ENCODE measurements around the gene COMMD1. TPM values are rescaled to one million over a fixed set of nuclear protein-coding genes. Genes with fewer than 3 reads are reported as not detected.

COMMD1 gene
- total and polyA plus RNA-seq, 2 donors (not counting 1 experiment from before 2014, with no cell fraction given): 38.6 to 49.3 TPM

- no peaks in the 10 kb centered on the region for H3K36me3 ChIP-seq (ENCODE audit: control insufficient read depth, insufficient read depth, low read length)
Observed at GRCh38 chr2:62141142-62141740, 235.8 kb downstream of the COMMD1 start.

GRCh38 chr2:62142054-62142453 lies 236.6 kb downstream of the COMMD1 start:
- DNase-seq (ENCODE audit: low read depth in 2 of 2): no peak
- Histone ChIP-seq H3K4me1 (ENCODE audit: control insufficient read depth, extremely low read depth, insufficient read depth, low read length) (no peaks in the 10 kb centered on the region), H3K27me3 (ENCODE audit: control insufficient read depth, insufficient read depth, low read length) (no peaks in the 10 kb centered on the region), H3K36me3 (ENCODE audit: control insufficient read depth, insufficient read depth, low read length) (no peaks in the 10 kb centered on the region), H4K20me1 (ENCODE audit: control insufficient read depth, extremely low read depth, insufficient read depth, low read length) (no peaks in the 10 kb centered on the region), H3K9me3 (ENCODE audit: control insufficient read depth, insufficient read depth, low read depth, low read length) (no peaks in the 10 kb centered on the region), H3K27ac (ENCODE audit: insufficient read depth, low read length) (no peak overlapping the region), H3K9ac (ENCODE audit: insufficient read depth, low read length) (no peak overlapping the region), H3K4me3 (replicated peaks in 1 of 4; ENCODE audit: control extremely low read depth in 1 of 4, insufficient read depth in 1 of 4, low read depth in 3 of 4, low read length in 4 of 4) (no peak overlapping the region), H3K4me2 (ENCODE audit: extremely low read depth, insufficient read depth, low read length) (no peak overlapping the region), H3K79me2 (ENCODE audit: control insufficient read depth, insufficient read depth, low read length) (no peaks in the 10 kb centered on the region), H2AFZ (ENCODE audit: low read length) (no peak overlapping the region)
- TF ChIP-seq CTCF (conservative IDR thresholded peaks at IDR 0.05 in 1 of 2, IDR thresholded peaks at IDR 0.05 in 1 of 2; ENCODE audit: low read depth in 1 of 2, low read length in 2 of 2): no peak
- no peak for TF ChIP-seq EZH2 (IDR thresholded peaks at IDR 0.05; ENCODE audit: low read length, missing control alignments)

More at GRCh38 chr2:62141142-62141740, 235.8 kb downstream of the COMMD1 start:
- Histone ChIP-seq H3K27ac (ENCODE audit: insufficient read depth, low read length) (no peak overlapping the region), H3K27me3 (ENCODE audit: control insufficient read depth, insufficient read depth, low read length) (no peaks in the 10 kb centered on the region), H4K20me1 (ENCODE audit: control insufficient read depth, extremely low read depth, insufficient read depth, low read length) (no peaks in the 10 kb centered on the region), H3K4me3 (replicated peaks in 1 of 4; ENCODE audit: control extremely low read depth in 1 of 4, insufficient read depth in 1 of 4, low read depth in 3 of 4, low read length in 4 of 4) (no peak overlapping the region), H2AFZ (ENCODE audit: low read length) (no peak overlapping the region), H3K79me2 (ENCODE audit: control insufficient read depth, insufficient read depth, low read length) (no peaks in the 10 kb centered on the region), H3K4me1 (ENCODE audit: control insufficient read depth, extremely low read depth, insufficient read depth, low read length) (no peaks in the 10 kb centered on the region), H3K9ac (ENCODE audit: insufficient read depth, low read length) (no peak overlapping the region), H3K4me2 (ENCODE audit: extremely low read depth, insufficient read depth, low read length) (no peak overlapping the region), H3K9me3 (ENCODE audit: control insufficient read depth, insufficient read depth, low read depth, low read length) (no peaks in the 10 kb centered on the region)
- TF ChIP-seq EZH2 (IDR thresholded peaks at IDR 0.05; ENCODE audit: low read length, missing control alignments) (no peak), CTCF (conservative IDR thresholded peaks at IDR 0.05 in 1 of 2, IDR thresholded peaks at IDR 0.05 in 1 of 2; ENCODE audit: low read depth in 1 of 2, low read length in 2 of 2) (no peak)
- no peak for DNase-seq (ENCODE audit: low read depth in 2 of 2)

- H3K79me2 ChIP-seq (ENCODE audit: control insufficient read depth, insufficient read depth, low read length): no peaks in the 10 kb centered on the region
- no peaks in the 10 kb centered on the region for H3K9me3 ChIP-seq (ENCODE audit: control insufficient read depth, insufficient read depth, low read depth, low read length)
Observed at GRCh38 chr2:62143696-62144095, 238.2 kb downstream of the COMMD1 start.

More at GRCh38 chr2:62143696-62144095, 238.2 kb downstream of the COMMD1 start:
- no peak overlapping the region for H3K4me3 ChIP-seq (replicated peaks in 1 of 4; ENCODE audit: control extremely low read depth in 1 of 4, insufficient read depth in 1 of 4, low read depth in 3 of 4, low read length in 4 of 4)
- no peaks in the 10 kb centered on the region for H3K27me3 ChIP-seq (ENCODE audit: control insufficient read depth, insufficient read depth, low read length)
- TF ChIP-seq CTCF (conservative IDR thresholded peaks at IDR 0.05 in 1 of 2, IDR thresholded peaks at IDR 0.05 in 1 of 2; ENCODE audit: low read depth in 1 of 2, low read length in 2 of 2) (no peak), EZH2 (IDR thresholded peaks at IDR 0.05; ENCODE audit: low read length, missing control alignments) (no peak)
- H3K27ac ChIP-seq (ENCODE audit: insufficient read depth, low read length): no peak overlapping the region
- no peak overlapping the region for H3K9ac ChIP-seq (ENCODE audit: insufficient read depth, low read length)
- DNase-seq (ENCODE audit: low read depth in 2 of 2): no peak
- no peak overlapping the region for H2AFZ ChIP-seq (ENCODE audit: low read length)
- no peaks in the 10 kb centered on the region for H4K20me1 ChIP-seq (ENCODE audit: control insufficient read depth, extremely low read depth, insufficient read depth, low read length)
- H3K4me2 ChIP-seq (ENCODE audit: extremely low read depth, insufficient read depth, low read length): no peak overlapping the region
- no peaks in the 10 kb centered on the region for H3K36me3 ChIP-seq (ENCODE audit: control insufficient read depth, insufficient read depth, low read length)
- H3K4me1 ChIP-seq (ENCODE audit: control insufficient read depth, extremely low read depth, insufficient read depth, low read length): no peaks in the 10 kb centered on the region
